ENCODE results near the gene HSH2D.
"Not testable (repeated sequence)": the region's sequence is repeated elsewhere in the genome, so short reads cannot be mapped to it uniquely, and the experiment has no call there.

The HSH2D gene

DNA sequence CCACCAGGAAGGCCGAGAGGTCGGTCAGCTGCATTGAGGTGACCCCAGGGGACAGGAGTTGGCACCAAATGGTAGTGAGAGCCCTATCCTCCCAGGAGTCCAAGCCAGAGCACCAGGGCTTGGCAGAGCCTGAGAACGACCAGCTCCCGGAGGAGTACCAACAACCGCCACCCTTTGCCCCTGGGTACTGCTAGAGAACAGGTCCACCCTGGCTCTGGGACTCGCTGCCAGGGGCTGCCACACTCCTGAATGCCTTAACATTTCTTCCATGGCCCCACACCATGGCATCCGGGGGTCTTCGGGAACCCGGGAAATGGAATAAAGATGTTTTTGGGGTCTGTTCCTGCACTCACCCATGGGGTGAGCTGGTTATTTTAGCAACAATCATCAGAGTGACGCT lies 14.1 kb downstream of the HSH2D start:
- DNase-seq: no peak

DNA sequence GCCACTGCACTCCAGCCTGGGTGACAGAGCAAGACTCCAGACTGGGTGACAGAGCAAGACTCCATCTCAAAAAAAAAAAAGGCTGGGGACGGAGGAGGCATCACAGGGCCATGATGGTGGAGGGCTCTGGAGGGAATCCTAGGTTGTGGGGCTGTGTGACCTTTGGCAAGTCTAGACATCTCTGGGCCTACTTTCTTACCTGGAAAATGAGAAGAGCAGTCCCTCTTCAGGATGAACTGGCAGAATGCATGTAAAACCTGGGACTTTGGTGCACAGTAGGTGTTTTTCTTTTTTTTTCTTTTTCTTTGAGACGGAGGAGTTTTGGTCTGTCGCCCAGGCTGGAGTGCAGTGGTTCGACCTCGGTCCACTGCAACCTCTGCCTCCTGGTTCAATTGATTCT lies 16.2 kb downstream of the HSH2D start:
- DNase-seq: no peak

DNA sequence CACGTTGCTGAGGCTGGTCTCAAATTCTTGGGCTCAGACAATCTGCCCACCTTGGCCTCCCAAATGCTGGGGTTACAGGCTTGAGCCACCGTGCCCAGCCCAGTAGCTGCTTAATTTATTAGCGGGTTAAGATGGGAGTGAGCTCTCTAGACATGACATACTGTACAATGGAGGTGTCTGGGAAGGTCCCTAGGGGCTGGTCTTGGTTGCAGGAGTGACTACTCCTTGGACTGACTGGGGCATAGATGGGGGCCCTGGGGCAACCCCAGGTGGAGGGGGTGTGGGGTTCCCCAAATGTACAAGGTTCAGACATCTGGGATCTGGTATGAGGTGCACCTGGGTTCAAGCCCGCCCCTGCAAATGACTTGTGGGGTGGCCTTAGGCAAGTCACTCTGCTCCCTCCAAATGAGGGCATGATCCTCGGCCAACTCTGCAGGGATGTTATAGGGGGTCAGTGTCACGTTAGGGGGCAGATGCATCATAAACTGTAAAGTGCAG lies 17.0 kb downstream of the HSH2D start:
- DNase-seq: no peak

DNA sequence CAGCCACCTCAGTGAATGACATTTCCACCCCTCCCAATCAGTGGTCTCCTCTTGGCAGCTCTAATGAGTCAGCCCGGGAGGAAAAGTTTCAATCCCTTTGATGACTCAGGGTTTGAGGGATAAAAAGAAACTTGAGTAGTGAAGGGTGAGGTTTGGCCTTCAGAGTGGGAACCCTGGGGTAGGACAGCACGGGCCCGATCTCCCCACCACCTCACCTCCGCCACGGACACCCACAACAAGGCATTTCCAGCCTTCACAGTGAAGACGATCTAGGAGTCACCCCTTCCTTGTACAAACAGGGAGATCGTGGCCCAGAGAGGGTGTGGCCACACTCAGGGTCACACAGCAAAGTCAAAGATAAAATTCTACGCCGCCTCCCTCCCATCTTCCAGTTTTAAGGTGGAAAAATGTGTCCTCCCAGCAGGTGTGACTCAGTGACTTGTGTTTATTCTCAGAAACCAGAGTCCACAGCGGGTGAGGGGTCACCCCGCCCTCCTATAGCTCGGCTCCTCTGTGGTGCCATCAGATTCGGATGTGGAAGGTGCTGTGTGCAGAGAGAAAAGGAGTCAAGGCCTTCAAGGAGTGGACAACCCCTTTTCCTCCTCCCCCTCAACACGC lies 17.6 kb downstream of the HSH2D start:
- no peak for DNase-seq

DNA sequence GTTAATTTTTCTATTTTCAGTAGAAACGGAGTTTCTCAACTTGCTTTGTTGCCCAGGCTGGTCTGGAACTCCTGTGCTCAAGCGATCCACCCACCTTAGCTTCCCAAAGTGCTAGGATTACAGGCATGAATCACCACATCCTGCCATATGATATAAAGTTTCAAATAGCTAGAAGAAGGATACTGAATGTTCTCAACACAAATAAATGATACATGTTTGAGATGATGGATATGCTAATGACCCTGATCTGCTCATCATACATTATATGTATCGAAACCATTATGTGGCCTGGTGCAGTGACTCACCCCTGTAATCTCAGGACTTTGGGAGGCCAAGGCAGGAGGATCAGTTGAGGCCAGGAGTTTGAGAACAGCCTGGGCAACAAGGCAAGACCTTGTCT lies 18.4 kb downstream of the HSH2D start:
- no peak for DNase-seq

DNA sequence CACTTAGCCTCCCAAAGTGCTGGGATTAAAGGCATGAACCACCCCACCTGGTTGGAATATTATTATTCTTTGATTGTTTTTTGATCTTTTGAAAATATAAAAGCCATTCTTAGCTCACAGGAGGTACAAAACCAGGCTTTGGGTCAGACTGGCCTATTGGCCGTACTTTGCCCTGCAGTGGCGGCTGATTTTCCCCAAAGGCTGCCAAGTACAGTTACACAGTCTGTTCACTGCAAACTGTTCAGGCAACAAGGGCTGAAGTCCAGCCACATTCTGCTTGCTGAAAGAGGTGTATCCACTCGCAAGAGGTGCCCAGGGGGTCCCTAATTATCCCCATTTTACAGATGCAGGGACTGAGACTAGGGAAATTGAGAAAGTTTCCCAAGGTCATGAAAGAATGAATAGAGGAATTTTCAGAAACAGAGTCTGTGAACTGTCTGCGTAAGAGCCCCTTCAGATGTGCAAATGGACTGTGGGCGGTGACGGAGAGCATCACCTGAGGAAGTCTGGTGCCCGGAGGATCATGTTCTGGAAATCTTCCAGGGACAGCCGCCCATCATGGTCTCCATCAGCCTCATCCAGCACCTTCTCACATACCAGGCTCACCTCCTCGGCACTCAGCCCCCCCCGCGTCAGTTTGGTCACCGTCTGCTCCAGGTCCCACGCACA lies 20.9 kb downstream of the HSH2D start:
- no peak for DNase-seq

DNA sequence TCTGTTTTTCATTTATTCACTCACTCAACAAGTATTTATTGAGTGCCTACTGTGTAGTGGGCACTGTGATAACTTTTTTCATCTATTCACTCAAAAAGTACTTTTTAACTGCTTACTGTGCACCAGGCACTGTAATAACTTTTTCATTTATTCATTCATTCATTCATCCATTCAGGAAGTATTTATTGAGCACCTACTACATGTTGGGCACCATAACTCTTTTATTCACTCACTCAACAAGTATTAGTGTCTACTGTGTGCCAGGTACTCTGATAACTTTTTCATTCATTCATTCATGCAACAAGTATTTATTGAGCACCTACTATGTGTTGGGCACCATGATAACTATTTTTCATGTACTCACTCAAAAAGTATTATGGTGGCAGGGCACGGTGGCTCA lies 22.9 kb downstream of the HSH2D start:
- no peak for DNase-seq

DNA sequence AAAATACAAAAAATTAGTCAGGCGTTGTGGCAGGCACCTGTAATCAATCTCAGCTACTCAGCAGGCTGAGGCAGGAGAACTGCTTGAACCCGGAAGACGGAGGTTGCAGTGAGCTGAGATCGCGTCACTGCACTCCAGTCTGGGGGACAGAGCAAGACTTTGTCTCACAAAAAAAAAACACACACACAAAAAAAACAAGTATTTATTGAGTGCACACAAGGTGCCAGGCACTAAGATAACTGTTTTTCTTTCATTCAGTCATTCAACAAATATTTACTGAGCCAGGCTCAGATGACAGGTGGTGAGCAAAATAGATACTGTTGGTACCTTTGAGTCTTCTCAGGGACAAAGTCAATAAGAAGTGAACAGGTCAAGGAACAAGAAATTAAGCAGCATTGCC lies 23.6 kb downstream of the HSH2D start:
- no peak for DNase-seq

DNA sequence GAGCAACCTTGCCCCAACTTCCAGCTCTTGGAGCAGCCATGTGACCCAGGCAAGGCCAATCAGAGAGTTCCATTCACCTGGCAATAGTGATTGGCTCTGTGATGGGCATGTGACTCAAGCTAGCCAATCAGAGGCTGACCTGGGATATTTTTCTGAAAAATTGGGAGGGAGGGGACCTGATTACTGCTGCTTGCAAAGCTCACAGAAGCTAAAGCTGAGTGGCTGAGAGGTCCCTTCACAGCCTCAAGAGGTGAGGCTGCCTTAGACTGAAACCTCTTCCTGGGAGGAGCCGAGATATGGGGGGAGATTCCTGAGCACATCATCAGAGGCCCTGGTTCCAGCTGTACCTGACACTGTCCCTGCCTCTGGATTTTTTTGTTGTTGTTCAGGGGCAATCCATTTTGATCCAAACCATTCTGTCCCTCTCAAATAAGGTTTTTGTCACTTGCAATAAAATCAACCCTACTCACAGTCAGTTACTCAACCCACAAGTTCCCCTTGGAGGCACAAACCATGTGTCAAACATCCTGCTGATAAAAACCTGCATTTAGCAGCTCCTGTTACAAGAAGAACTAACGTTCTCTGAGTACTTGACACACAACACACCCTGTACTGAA lies 25.1 kb downstream of the HSH2D start:
- no peak for DNase-seq

DNA sequence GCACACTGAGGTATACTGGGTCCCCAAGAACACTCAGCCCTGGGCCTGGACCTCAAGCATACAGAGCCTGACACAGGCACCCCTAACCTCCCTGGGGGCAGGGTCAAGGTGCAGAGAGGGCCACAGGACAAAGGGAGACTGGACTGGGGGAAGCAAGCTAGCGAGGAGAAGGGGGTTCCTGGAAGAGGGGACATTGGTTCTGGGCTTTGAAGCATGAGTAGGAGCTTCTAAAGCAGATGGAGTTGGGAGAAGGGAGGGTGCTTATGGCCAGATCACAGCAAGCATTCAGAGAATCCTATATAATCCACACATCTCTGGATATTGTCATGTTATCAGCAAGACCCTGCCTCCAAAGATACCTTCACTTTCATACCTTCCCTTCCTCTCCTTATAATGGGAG lies 26.6 kb downstream of the HSH2D start:
- DNase-seq: no peak

DNA sequence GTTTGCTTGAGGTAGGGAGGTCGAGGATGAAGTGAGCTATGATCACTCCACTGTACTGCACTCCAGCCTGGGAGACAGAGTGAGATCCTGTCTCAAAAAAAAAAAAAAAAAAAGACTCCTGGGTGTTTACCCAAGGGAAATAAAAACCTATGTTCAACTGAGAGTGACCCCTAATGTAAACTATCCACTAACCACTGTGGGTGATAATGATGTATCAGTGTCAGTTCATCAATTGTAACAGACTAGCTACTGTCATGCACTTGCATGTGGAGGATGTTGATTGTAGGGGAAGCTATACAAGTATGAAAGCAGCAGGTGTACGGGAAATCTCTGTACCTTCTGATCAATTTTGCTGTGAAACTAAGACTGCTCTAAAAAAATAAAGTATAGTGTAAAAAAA lies 32.5 kb downstream of the HSH2D start:
- DNase-seq: no peak

DNA sequence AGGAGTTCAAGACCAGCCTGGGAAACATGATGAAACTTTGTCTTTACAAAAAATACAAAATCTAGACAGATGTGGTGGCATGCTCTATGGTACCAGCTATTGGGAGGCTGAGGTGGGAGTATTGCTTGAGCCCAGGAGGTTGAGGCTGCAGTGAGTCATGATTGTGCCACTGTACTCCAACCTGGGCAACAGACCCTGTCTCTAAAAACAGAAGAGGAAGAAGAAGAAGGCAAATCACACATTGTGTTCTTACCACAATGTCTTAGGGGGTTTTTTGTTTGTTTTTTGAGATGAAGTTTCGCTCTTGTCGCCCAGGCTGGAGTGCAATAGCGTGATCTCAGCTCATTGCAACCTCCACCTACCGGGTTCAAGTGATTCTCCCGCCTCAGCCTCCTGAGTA lies 35.4 kb downstream of the HSH2D start:
- not testable (repeated sequence) for DNase-seq

DNA sequence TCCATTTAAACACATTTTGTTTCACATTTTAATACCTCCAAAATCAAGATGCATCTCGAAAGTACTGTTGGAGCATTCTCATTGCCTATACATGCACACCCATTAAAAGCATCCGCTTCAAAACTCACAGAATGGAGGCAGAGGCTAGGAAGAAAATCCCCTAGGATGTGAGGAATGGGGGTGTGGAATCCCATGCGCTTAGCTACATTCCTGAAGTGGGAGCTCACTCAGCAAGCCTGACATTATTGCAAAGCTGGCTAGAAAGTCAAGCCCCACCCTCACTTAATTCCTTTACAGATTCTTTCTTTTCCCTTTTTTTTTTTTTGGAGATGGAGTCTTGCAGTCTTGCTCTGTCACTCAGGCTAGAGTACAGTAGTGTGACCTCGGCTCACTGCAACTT lies 37.1 kb downstream of the HSH2D start:
- DNase-seq: no peak

DNA sequence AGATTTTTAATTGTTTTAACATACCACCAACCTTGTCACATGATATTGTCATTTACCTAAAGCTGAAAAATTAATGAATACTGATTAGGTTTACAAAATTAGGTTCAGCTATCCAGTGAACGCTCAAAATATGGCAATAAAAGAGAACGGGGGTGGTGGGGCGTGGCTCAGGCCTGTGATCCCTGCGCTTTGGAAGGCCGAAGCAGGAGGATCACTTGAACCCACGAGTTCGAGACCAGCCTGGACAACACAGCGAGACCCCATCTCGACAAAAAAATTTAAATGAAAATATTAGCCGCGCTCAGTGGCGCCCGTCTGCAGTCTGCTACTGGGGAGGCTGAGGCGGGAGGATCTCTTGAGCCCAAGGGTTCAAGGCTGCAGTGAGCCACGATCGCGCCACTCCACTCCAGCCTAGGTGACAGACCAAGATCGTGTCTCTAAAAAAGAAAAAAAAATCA lies 41.2 kb downstream of the HSH2D start:
- DNase-seq: no peak

DNA sequence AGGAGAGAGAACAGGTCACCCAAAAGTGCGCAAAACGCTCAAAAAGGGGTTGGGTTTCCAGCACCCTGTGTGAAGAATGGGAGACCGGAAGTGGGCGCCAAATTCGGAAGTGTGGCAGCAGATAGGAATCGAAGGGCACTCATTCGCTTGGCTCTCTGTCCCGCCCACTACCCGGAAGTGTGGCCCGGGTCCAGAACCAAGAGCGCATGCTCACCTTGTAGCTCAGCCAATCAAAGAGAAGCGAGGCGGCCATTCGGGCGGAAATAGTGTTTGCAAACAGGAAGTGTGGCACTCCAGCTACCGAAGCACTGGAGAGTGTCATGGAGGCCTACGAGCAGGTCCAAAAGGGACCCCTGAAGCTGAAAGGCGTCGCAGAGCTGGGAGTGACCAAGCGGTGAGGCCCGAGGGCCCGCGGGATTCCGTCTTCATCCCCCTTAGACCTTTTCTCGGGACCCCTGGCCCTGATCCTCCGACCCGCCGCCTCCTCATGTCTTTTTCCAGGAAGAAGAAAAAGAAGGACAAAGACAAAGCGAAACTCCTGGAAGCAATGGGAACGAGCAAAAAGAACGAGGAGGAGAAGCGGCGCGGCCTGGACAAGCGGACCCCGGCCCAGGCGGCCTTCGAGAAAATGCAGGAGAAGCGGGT lies 41.8 kb downstream of the HSH2D start, which contains the start of gene FAM32A:
Gene FAM32A (plus strand): TSS at position 288 of the 645 bp plus-strand sequence. CDS start 33 bp downstream, at position 321.
- DNase-seq: peak; percentile 95

DNA sequence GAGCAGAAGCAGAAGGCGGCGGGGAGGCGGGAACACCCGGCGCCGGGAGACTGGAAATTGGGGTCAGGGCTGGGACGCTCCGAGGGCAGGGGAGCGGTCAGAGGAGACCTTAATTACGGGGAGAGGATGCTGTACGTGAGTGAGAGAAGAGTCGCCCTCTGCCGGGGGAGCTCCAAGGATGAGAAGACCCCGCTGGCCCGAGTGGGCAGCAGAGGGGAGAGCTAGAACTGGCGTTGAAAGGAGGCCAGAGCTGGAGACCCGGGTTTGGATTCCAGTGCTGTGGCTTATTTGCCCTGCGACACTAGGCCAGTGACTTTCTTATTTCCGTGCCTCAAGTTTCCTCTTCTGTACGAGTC lies 42.3 kb downstream of the HSH2D start:
- peak; percentile 4 for DNase-seq

DNA sequence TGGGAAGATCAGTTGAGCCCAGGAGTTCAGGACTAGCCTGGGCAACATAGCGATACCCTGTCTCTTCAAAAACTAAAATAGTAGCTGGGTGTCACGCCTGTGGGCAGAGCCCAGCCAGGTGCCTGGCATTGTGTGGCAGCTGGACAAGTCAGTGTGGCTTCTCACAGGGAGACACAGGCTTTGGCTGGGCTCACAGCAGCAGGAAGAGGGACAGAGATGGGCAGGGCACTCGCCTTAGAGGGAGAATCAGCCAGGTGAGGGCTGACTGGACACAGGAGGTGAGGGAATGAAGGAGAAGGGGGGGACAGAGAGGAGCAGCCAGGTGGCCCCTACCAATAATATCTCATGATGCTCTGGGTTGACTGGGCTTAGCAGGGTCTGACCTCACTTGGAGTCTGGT lies 45.0 kb downstream of the HSH2D start:
- no peak for DNase-seq

DNA sequence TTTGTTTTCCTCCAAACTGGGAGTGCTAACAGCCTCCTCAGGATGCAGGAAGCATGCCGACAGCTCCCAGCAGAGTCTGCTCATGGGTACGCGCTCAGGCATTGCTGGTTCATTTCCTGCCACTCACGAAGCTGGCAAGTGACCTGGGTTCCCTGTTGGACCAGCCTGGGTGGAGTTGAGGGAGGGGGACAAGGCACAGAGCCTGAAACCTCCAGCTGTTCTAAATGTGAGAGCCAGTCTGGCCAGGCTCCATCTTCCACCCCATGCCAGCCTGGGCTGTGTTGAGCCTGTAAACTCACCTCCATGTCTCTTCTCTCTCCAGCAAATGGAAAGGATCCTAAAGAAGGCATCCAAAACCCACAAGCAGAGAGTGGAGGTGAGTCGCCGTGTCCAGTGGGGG lies 46.7 kb downstream of the HSH2D start:
- DNase-seq: no peak

DNA sequence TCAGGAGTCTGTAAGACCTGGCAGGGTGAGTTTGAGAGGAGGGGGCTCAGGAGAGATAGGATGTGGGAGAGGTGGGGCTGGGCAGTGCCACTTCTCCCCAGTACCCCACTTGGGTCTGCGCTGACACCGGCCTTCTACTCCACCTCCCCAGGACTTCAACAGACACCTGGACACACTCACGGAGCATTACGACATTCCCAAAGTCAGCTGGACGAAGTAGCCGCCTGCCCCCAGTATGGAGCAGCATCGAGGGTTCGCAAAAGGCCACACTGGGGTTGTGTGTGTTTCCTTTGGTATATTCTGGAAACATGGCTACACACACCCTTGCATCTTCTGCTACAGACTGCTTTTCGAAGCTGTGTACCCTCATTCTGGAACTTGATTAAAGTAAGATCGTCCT lies 47.3 kb downstream of the HSH2D start:
- no peak for DNase-seq

DNA sequence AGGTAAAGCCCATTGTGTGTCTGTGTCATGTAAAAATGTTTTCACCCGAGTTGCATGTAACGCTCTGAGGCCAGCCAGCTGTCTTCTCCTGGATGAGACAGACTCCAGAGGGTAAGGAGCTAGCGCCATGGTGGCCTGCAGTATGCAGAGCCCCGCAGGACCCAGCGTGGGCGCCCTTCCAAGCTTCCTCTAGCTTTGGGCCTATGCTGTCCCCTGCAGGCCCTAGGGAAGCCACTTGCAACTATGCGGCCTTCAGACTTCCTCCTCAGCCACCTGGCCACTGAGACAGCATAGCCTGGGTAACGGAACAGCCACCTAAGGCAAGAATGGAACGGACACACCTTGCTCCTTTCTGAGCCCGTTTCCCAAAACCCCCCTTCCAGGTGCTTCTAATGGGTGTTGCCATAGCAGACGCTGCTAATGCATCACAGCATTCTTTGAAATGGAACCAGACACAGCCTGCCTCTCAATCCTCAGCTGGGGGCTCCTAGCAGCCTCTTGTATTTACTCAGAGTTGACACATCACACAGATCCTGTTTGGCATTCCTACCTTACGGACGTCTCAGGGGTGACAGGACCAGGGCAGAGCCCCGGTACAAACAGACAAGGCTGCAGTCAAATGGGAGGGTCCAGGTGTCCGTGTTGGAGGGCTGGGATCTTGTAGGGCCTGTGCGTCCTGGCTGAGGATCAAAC lies 47.9 kb downstream of the HSH2D start:
- DNase-seq: no peak

DNA sequence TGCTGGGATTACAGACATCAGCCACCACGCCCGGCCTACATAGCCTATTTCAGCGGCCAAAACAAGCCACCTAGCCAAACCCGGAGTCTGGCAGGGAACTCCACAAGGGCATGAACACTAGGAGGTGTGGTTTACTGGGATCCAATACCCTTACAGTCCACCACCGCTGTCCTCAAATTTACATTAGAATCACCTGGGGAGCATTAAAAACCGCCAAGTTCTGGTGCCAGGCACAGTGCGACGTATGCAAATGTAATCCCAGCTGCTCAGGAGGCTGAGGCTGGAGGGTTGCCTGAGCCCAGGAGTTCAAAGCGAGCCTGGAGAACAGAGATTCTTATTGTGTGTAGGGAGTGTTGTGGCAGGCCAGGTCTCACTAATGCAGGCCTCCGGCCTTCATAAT lies 50.0 kb downstream of the HSH2D start:
- DNase-seq: no peak

DNA sequence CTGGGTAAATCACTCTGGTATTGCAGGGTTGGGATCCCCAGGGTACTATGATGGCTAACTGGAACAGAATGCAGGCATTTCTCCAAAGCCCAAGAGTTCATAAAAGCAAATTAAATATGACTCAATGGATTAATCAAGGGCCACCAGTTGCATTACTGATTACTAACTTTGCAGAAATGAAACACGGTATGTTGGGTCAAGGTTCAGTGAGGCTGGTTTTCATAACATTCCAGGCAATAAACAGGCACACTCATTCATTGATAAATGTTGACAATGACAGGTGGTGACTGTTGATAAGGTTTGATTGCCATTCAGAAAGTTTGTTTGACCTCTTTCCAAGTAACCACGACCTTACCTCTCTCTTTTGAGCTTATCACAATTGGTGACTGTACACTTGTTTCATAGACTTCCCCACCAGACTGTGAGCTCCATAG lies 53.7 kb downstream of the HSH2D start:
- no peak for DNase-seq

Measured in NCI-H1436 (cell line).